ENCODE results near the gene RNF224.
"Not testable (repeated sequence)": the region's sequence is repeated elsewhere in the genome, so short reads cannot be mapped to it uniquely, and the experiment has no call there.

The RNF224 gene

DNA sequence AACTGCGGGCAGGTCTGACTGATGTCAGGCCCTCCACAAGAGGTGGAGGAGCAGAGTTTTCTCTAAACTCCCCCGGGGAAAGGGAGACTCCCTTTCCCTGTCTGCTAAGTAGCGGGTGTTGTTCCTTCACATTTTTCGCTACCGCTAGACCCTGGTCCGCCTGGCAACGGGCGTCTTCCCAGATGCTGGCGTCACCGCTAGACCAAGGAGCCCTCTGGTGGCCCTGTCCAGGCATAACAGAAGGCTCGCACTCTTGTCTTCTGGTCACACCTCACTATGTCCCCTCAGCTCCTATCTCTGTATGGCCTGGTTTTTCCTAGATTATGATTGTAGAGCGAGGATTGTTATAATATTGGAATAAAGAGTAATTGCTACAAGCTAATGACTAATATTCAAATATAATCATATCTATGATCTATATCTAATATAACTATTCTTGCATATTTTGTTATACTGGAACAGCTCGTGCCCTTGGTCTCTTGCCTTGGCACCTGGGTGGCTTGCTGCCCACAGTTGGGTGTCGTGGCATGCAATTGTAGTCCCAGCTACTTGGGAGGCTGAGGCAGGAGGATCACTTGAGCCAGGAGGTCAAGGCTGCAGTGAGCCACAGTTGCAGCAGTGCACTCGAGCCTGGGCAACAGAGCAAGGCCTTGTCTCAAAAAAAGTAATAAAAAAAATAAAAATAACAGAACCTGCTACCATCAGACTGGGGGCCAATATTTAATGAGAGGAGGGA is 35.0 kb downstream of the RNF224 start:
- H3K9me3 ChIP-seq (ENCODE audit: insufficient read depth, low read depth, low read length); H3K27ac ChIP-seq (ENCODE audit: low read length); H3K9ac ChIP-seq (ENCODE audit: low read depth, low read length); H3K27me3 ChIP-seq (ENCODE audit: insufficient read depth, low read length); H3K4me3 ChIP-seq (ENCODE audit: low read length); H3K4me1 ChIP-seq (ENCODE audit: insufficient read depth, low read length): not testable (repeated sequence)
- H3K36me3 ChIP-seq (ENCODE audit: insufficient read depth, low read depth, low read length), result peaks cover 35% of the 10 kb centered on the region

DNA sequence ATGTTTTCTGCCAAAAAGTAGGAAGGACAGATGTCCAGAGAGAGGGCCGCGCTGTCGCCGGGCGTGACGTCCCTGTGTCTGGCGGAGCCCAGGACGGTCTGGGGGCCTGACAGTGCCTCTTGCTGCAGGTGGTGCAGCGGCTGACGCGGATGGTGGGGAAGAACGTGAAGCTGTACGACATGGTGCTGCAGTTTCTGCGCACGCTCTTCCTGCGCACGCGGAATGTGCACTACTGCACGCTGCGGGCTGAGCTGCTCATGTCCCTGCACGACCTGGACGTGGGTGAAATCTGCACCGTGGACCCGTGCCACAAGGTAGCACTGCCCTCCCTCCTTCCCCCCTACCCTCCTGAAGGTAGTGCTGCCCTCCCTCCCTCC is 35.6 kb downstream of the RNF224 start:
- Histone ChIP-seq H3K9ac (ENCODE audit: low read depth, low read length) (no peak overlapping the region), H3K9me3 (ENCODE audit: insufficient read depth, low read depth, low read length) (no peaks in the 10 kb centered on the region), H3K4me3 (ENCODE audit: low read length) (no peak overlapping the region), H3K4me1 (ENCODE audit: insufficient read depth, low read length) (no peaks in the 10 kb centered on the region), H3K27me3 (ENCODE audit: insufficient read depth, low read length) (no peaks in the 10 kb centered on the region), H3K27ac (ENCODE audit: low read length) (no peak overlapping the region), H3K36me3 (ENCODE audit: insufficient read depth, low read depth, low read length) (peaks cover 33% of the 10 kb centered on the region)

DNA sequence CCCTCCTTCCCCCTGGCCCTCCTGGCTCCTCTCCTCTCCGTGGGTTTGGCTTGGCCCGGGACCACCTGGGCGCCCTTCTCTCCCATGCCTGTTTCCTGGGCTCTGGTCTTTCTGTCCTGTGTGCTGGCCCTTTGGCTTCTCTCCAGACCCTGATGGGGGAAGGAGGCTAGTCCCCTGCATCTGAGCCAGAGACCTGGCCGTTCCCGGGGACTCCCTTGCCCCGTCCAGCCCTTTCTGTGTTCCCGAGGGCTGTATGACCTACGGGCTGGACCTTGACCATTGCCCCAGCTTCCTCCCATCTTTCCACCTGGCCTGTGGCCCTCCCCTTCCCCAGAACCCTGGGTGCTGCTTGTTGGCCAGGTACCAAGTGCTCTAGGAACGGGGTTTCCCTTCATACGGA is 36.2 kb downstream of the RNF224 start:
- Histone ChIP-seq H3K4me3 (ENCODE audit: low read length) (no peak overlapping the region), H3K4me1 (ENCODE audit: insufficient read depth, low read length) (no peaks in the 10 kb centered on the region), H3K36me3 (ENCODE audit: insufficient read depth, low read depth, low read length) (peaks cover 27% of the 10 kb centered on the region), H3K27ac (ENCODE audit: low read length) (no peak overlapping the region), H3K9ac (ENCODE audit: low read depth, low read length) (no peak overlapping the region), H3K9me3 (ENCODE audit: insufficient read depth, low read depth, low read length) (no peaks in the 10 kb centered on the region), H3K27me3 (ENCODE audit: insufficient read depth, low read length) (no peaks in the 10 kb centered on the region)

DNA sequence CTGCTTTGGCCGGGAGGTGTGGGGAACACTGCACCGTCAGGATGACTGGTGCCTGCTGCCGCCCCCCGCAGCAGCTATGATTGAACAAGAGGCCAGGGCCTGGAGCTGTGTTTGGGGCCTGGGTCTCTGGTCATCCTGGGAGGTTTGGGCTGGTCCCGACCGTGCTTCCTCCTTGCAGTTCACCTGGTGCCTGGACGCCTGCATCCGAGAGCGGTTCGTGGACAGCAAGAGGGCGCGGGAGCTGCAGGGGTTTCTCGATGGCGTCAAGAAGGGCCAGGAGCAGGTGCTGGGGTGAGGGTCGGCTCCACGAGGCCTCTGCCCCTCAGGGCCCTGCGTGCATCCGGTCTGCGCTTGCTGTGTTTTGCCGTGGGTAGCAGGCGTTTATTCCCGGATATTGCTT is 36.8 kb downstream of the RNF224 start:
- H3K4me1 ChIP-seq (ENCODE audit: insufficient read depth, low read length), result no peaks in the 10 kb centered on the region
- H3K27me3 ChIP-seq (ENCODE audit: insufficient read depth, low read length), result no peaks in the 10 kb centered on the region
- H3K9ac ChIP-seq (ENCODE audit: low read depth, low read length), result no peak overlapping the region
- peaks cover 27% of the 10 kb centered on the region for H3K36me3 ChIP-seq (ENCODE audit: insufficient read depth, low read depth, low read length)
- H3K27ac ChIP-seq (ENCODE audit: low read length), result no peak overlapping the region
- no peaks in the 10 kb centered on the region for H3K9me3 ChIP-seq (ENCODE audit: insufficient read depth, low read depth, low read length)
- H3K4me3 ChIP-seq (ENCODE audit: low read length), result no peak overlapping the region

DNA sequence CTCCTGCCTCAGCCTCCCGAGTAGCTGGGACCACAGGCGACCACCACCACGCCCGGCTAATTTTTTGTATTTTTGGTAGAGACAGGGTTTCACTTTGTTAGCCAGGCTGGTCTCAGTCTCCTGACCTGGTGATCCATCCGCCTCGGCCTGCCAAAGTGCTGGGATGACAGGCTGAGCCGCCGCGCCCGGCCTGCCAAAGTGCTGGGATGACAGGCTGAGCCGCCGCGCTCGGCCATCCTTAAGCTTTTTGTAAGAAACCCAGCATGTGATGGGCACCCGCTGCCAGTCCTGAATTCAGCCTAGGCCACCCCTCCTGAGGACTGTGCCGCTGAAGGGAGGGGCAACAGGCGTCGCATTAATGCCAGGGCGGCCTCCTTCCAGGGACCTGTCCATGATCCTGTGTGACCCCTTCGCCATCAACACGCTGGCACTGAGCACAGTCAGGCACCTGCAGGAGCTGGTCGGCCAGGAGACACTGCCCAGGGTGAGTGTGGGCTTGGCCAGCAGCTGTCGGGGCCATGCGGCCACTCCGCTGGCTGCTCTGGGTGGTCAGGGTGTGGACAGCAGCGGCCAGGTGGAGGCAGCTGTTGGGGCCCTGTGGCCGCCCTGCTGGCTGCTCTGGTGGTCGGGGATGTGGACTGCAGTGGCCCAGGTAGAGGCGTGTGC is 38.3 kb downstream of the RNF224 start:
- peaks cover 30% of the 10 kb centered on the region for H3K36me3 ChIP-seq (ENCODE audit: insufficient read depth, low read depth, low read length)

DNA sequence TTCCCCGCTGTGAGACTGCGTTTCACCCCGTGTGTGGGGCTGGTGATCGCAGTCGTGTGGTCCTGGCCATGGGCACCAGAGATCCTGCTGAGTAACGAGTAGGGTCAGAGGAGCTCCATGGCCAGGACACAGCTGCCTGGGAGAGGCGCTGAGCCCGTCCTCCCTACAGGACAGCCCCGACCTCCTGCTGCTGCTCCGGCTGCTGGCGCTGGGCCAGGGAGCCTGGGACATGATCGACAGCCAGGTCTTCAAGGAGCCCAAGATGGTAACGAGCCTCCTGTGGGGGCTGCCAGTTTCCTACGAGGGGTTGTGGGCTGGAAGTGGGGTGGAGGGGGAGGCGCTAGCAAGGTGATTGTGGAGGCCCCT is 38.8 kb downstream of the RNF224 start:
- H3K27ac ChIP-seq (ENCODE audit: low read length), result no peak overlapping the region
- peaks cover 35% of the 10 kb centered on the region for H3K36me3 ChIP-seq (ENCODE audit: insufficient read depth, low read depth, low read length)

More for the DNA sequence above, 38.3 kb downstream of the RNF224 start:
- Histone ChIP-seq H3K4me1 (ENCODE audit: insufficient read depth, low read length) (no peaks in the 10 kb centered on the region), H3K9ac (ENCODE audit: low read depth, low read length) (no peak overlapping the region), H3K27ac (ENCODE audit: low read length) (no peak overlapping the region), H3K9me3 (ENCODE audit: insufficient read depth, low read depth, low read length) (no peaks in the 10 kb centered on the region), H3K27me3 (ENCODE audit: insufficient read depth, low read length) (no peaks in the 10 kb centered on the region), H3K4me3 (ENCODE audit: low read length) (no peak overlapping the region)

DNA sequence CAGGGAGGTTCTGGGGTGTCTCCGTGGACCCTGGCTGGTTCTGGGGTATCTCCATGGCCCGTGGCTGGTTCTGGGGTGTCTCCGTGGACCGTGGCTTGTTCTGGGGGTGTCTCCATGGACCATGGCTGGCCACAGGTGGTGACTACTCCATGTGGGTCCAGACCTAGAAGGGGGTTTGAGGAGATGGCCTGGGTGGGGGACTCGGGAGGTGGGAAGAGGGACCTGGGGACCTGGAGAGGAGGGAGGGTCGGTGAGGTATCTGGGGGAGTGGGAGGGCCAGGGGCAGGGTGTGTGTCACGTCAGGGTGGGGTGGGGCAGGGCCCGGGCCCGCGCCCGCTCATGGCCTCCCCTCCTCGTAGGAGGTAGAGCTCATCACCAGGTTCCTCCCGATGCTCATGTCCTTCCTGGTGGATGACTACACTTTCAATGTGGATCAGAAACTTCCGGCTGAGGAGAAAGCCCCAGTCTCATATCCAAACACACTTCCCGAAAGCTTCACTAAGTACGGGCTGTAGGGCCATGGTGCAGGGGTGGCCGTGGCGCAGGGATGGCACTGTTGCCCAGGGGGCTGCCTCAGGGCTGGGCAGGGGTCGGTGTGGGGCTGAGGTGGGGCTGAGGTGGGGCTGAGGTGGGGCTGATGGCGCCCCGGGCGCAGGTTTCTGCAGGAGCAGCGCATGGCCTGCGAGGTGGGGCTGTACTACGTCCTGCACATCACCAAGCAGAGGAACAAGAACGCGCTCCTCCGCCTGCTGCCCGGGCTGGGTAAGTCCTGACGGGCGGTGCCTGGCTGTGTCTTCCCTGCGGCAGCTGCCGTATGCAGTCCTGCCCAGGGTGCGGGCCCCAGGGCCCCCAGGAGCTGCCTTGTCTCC is 39.5 kb downstream of the RNF224 start:
- H3K27ac ChIP-seq (ENCODE audit: low read length), result no peak overlapping the region

More for the DNA sequence above, 38.8 kb downstream of the RNF224 start:
- Histone ChIP-seq H3K4me3 (ENCODE audit: low read length) (no peak overlapping the region), H3K27me3 (ENCODE audit: insufficient read depth, low read length) (no peaks in the 10 kb centered on the region), H3K9ac (ENCODE audit: low read depth, low read length) (no peak overlapping the region), H3K4me1 (ENCODE audit: insufficient read depth, low read length) (no peaks in the 10 kb centered on the region), H3K9me3 (ENCODE audit: insufficient read depth, low read depth, low read length) (no peaks in the 10 kb centered on the region)

DNA sequence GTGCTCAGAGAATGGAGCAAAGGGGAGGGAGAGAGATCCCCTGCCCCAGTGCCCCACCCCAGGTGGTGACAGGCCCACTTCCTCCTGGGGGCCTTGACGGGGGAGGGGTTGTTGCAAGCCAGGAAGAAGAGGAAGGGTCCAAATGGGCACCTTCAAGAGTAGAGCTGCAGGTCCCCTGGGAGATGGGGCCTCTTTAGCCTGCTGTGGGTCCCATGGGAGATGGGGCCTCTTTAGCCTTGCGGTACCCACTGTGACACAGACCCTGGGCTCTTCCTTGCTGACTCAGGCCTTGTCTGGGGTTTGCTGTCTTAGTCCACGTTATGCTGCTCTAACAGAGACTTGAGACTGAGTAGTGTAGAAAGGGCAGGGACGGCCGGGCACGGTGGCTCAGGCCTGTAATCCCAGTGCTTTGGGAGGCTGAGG is 40.6 kb downstream of the RNF224 start:
- Histone ChIP-seq H3K9ac (ENCODE audit: low read depth, low read length) (no peak overlapping the region), H3K27ac (ENCODE audit: low read length) (no peak overlapping the region), H3K36me3 (ENCODE audit: insufficient read depth, low read depth, low read length) (peaks cover 38% of the 10 kb centered on the region), H3K4me1 (ENCODE audit: insufficient read depth, low read length) (no peaks in the 10 kb centered on the region), H3K27me3 (ENCODE audit: insufficient read depth, low read length) (no peaks in the 10 kb centered on the region), H3K4me3 (ENCODE audit: low read length) (no peak overlapping the region), H3K9me3 (ENCODE audit: insufficient read depth, low read depth, low read length) (no peaks in the 10 kb centered on the region)

More for the DNA sequence above, 39.5 kb downstream of the RNF224 start:
- H3K36me3 ChIP-seq (ENCODE audit: insufficient read depth, low read depth, low read length), result peaks cover 35% of the 10 kb centered on the region
- H3K4me1 ChIP-seq (ENCODE audit: insufficient read depth, low read length), result no peaks in the 10 kb centered on the region
- H3K27me3 ChIP-seq (ENCODE audit: insufficient read depth, low read length), result no peaks in the 10 kb centered on the region
- H3K9ac ChIP-seq (ENCODE audit: low read depth, low read length), result no peak overlapping the region
- H3K4me3 ChIP-seq (ENCODE audit: low read length), result no peak overlapping the region
- H3K9me3 ChIP-seq (ENCODE audit: insufficient read depth, low read depth, low read length), result no peaks in the 10 kb centered on the region

DNA sequence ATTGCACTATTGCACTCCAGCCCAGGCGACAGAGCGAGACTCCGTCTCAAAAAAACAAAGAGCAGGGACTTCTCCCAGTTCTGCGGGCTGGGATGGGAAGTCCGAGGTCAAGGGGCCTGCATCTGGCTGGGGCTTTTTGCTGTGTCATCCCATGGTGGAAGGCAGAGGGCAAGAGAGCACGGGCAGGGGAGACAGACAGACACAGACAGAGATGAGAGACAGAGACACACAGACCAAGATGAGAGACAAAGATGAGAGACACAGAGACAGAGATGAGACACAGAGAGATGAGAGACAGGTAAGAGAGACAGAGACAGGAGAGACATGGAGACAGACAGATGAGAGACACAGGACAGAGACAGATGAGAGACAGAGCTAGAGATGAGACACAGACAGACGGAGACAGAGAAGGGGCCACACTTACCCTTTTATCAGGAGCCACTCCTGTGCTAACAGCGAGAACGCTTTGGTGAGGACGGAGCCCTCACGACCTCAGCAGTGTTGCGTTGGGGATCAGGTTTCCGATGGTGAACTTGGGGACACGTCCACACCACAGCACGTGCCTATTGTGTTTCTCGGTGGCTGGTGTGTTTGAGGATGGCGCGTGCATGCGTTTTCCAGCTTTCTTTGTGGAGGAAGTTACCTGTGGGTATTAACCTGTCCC is 41.4 kb downstream of the RNF224 start:
- Histone ChIP-seq H3K4me1 (ENCODE audit: insufficient read depth, low read length) (no peaks in the 10 kb centered on the region), H3K4me3 (ENCODE audit: low read length) (no peak overlapping the region), H3K9me3 (ENCODE audit: insufficient read depth, low read depth, low read length) (no peaks in the 10 kb centered on the region), H3K27ac (ENCODE audit: low read length) (no peak overlapping the region), H3K9ac (ENCODE audit: low read depth, low read length) (no peak overlapping the region), H3K36me3 (ENCODE audit: insufficient read depth, low read depth, low read length) (peaks cover 39% of the 10 kb centered on the region), H3K27me3 (ENCODE audit: insufficient read depth, low read length) (no peaks in the 10 kb centered on the region)

DNA sequence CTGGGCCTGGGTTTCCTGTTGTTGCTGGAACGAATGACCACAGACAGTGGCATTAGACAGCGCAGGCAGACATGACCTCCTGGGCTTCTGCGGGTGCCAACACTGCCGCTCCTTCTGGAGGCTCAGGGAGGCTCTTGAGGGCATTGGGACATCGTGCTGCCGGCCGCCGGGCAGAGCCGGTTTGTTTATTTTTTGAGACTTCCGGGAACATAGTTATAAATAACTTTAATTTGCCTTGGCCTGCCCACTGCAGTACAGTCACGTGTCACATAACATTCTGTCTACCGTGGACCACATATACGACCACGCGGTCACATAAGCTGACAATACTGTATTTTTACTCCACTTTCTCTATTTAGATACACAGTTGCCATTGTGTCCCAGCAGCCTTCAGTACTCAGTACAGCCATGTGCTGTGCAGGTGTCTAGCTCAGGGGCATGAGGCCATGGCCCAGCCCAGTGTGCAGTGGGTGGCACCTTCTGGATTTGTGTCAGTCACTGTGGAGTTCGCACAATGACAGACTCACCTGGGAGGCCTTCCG is 42.0 kb downstream of the RNF224 start:
- H3K4me3 ChIP-seq (ENCODE audit: low read length), result no peak overlapping the region
- H3K9ac ChIP-seq (ENCODE audit: low read depth, low read length), result no peak overlapping the region
- H3K27me3 ChIP-seq (ENCODE audit: insufficient read depth, low read length), result no peaks in the 10 kb centered on the region
- peaks cover 33% of the 10 kb centered on the region for H3K36me3 ChIP-seq (ENCODE audit: insufficient read depth, low read depth, low read length)
- no peak overlapping the region for H3K27ac ChIP-seq (ENCODE audit: low read length)
- H3K9me3 ChIP-seq (ENCODE audit: insufficient read depth, low read depth, low read length), result no peaks in the 10 kb centered on the region
- no peaks in the 10 kb centered on the region for H3K4me1 ChIP-seq (ENCODE audit: insufficient read depth, low read length)

DNA sequence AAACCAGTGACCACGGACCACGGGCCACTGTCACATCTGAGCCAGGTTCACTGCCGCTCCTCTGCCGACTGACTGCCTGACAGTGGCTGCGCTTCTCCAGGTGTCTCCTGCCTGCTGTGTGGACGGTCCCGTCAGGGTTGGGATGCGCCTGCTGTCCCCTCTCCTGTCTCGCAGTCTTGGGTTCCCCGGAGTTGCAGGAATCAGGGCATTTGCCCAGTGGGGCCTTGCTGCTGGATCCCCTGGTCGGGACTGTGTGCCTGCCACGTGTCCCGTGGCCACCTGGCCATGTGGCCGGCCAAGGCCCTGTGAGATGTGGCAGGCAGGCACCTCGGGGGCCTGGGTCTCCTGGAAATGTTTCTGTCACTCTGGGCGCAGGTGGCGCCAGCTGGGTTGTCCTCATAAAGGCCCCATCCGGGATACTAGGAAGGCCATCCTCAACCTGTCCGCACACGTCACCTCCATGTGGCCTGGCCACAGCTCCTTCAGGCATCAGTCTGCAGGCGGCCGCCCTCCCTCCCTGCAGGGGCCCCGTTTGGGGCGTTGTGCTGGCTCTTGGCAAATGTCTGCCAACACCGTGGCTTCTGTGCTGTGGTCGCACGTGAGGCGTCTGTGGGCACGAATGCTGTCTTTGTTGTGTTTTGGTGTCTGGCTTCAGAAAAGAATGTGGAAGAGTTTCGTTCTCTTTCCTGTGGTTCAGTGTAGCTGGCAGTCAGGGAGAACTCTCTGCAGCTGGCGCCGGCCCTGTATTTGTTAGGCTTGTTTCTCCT is 43.8 kb downstream of the RNF224 start:
- no peaks in the 10 kb centered on the region for H3K9me3 ChIP-seq (ENCODE audit: insufficient read depth, low read depth, low read length)
- H3K4me3 ChIP-seq (ENCODE audit: low read length), result no peak overlapping the region
- no peak overlapping the region for H3K9ac ChIP-seq (ENCODE audit: low read depth, low read length)
- no peaks in the 10 kb centered on the region for H3K27me3 ChIP-seq (ENCODE audit: insufficient read depth, low read length)
- H3K36me3 ChIP-seq (ENCODE audit: insufficient read depth, low read depth, low read length), result peaks cover 28% of the 10 kb centered on the region
- peaks cover under 1% of the 10 kb centered on the region for H3K4me1 ChIP-seq (ENCODE audit: insufficient read depth, low read length)
- no peak overlapping the region for H3K27ac ChIP-seq (ENCODE audit: low read length)

Measured in iPS-20b (cell line).